D721Med (cell line): Measurements from ENCODE around the gene TMEM238.
"Not testable (repeated sequence)": the region's sequence is repeated elsewhere in the genome, so short reads cannot be mapped to it uniquely, and the experiment has no call there.

Experiments
- DNase-seq: peaks from one replicate; pipeline ENCODE4 v3.0.0; 2011; ENCODE audit warnings: low spot score; ENCODE audit not compliant: insufficient read length
- FAIRE-seq: peaks from 2 replicates; lab custom pipeline; 2011; peaks lifted over from hg19 to GRCh38; lab: Jason Lieb, UNC
- TF ChIP-seq, protein P1 (sequence below): IDR thresholded peaks from 2 replicates; pipeline ENCODE4 v1.5.1; 2012; ENCODE audit warnings: mild to moderate bottlenecking, control low read depth; ENCODE audit not compliant: insufficient read depth; ENCODE audit errors: missing control alignments

The TMEM238 gene

DNA sequence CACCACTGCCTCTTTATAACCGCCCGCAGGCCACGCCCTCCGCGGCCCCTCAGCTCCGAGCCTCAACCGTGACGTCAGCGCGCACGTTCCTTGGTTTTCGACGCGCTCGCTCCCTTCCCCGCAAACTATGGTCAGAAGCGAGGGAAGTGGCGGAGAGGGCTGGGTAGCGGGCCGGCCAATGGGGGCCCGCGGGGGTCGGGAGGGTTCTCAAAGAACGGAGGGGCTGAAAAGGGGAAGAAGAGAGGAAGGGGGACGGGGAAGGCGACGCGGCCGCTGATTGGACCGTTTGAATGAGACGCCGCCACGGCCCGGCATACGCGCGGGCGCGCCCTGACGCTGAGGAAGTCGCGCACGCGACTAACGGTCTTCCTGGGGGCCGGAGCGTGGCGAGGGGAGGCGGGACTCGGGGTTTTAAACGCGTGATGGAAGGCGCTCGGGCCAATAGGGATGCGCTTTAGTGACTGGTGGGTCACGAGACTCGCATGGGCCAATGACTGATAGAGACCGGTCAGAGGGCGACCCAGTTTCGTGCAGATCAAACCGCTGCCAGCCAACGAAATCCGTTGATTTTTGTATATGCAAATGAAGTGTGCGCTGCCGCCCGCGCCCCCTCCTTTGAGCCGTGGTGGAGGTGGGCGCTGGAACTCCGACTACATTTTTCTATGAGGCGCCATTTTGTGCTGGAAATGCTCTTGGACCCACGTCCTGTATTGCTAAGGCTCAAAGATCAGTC, 23.9 kb upstream of the TMEM238 start:
- no peak for FAIRE-seq
- DNase-seq, result peak; percentile 96
- TF ChIP-seq, protein P1, sequence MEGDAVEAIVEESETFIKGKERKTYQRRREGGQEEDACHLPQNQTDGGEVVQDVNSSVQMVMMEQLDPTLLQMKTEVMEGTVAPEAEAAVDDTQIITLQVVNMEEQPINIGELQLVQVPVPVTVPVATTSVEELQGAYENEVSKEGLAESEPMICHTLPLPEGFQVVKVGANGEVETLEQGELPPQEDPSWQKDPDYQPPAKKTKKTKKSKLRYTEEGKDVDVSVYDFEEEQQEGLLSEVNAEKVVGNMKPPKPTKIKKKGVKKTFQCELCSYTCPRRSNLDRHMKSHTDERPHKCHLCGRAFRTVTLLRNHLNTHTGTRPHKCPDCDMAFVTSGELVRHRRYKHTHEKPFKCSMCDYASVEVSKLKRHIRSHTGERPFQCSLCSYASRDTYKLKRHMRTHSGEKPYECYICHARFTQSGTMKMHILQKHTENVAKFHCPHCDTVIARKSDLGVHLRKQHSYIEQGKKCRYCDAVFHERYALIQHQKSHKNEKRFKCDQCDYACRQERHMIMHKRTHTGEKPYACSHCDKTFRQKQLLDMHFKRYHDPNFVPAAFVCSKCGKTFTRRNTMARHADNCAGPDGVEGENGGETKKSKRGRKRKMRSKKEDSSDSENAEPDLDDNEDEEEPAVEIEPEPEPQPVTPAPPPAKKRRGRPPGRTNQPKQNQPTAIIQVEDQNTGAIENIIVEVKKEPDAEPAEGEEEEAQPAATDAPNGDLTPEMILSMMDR, result no peak

DNA sequence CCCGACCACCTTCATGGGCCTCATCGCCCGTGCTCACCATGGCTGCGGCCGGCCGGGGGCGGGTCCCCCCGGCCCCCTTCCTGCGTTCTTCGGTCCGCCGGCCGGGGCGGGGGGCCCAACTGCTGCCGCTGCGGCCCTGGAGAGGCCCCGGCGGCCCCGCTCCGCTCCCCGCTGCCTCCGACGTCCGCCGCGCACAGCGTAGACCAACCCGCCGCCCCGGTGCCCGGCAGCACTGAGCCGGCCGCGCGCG, 23.4 kb upstream of the TMEM238 start, which contains the start of gene UBE2S:
TSS of gene UBE2S (minus strand) at position 239 of the 250 bp plus-strand sequence. CDS start at position 40, 199 bp downstream.
- FAIRE-seq, DNase-seq: not testable (repeated sequence)

DNA sequence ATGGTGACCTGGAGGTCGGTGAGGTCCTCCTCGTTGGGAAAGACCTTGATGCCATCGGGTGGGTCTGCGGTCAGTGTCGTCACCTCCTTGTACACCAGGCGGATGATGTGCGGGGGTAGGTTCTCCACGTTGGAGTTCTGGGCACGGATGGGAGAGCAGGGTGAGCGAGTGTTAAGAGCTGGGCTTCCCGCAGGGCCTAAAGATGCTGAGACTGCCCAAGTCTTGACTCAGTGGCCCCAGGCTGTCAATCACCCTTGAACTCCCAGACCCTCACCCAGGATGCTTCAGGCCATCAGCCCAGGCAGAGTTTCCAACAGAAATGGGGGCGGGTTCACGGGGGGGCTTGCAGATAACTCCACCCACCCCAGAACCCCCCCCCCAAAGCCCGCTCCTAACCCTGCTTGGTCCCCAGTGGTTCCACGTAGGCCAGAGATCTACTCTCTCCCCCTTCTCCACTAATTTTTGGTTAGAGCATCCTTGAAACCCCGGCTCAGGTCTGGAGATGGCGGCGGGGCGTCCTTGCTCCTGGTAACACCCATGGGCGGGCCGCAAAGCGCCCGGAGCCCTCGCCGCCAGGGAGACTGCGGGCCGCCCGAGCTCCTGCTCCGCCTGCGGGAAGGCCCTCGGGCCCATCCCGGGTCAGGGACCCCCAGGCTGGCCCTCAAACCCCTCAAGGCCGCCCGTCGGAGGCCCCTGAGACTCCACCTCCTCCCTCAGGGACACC, 22.9 kb upstream of the TMEM238 start:
- TF ChIP-seq, protein P1, result no peak
- FAIRE-seq (no peak), DNase-seq (no peak)

DNA sequence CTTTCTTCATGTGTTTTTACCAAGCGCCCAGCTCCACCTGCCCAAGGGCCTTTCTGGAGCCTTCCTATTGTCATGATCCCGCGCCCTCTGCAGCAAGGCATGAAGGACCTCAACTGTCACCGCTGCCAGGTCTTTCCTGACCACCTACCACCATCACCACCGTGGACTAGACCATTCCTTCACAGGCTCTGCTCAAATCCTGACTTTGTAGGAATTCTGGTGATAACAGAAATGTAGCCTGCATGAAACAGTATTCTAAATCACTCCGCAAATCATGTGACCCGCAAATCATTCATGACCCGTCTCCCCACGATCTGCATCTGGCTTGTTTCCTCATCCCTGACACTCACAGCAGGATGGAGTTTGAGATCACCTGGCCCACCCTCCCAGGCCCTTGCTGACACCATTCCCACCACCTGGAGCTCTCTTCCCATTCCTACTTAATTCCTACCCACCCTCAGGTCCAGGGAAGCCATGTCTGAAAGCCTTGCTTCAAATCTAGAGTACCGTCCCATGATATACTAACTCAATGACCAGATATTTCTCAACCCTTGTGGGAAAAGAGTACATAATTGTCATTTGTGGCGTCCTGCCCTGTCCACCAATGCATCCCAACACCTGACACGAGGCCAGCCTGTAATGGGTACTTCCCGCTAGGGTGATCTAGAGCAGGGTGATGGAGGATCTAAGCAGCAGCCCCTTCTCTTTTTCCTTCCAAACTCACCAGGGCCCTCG, 22.2 kb upstream of the TMEM238 start:
- FAIRE-seq (no peak), DNase-seq (no peak)
- TF ChIP-seq, protein P1, result no peak

DNA sequence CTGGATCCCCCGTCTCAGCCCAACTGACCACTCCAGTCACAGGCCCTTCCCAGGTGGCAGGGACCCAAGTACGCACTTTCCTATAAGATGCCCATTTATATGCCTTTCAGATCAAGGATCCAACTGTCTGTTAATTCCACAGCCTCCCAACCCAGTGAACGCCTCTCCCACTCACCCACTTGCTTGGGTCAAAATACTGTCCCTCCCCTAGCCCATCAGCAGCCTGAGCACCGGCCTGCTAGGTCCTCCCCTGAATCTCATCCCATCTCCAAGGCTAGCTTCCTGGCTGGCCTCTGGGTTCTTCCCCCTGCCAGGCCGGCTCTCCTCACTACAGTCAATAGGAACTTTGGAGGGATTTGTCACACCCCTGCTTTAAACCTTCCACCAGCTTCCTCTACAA, 21.5 kb upstream of the TMEM238 start:
- FAIRE-seq, result no peak
- DNase-seq, result no peak
- TF ChIP-seq, protein P1, result no peak

DNA sequence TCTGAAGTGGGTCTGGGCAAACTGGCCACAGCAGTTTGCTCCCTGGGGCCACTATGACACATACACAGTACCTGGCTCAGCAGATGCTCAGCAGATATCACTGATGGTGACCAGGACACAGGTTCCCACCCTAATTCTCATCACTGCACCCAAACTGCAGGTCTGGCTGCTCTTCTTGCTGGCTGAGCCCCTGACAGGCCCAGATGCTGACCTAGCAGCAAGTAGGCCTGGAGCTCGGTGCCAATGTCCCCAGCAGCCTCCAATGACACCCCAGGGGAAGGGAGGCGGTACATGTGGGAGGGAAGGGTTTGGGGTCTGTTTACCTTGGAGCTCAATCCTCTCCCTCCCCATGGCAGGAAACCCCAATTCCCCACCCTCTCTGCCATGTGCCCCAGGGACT, 18.4 kb upstream of the TMEM238 start:
- TF ChIP-seq, protein P1, result no peak
- DNase-seq (no peak), FAIRE-seq (no peak)

DNA sequence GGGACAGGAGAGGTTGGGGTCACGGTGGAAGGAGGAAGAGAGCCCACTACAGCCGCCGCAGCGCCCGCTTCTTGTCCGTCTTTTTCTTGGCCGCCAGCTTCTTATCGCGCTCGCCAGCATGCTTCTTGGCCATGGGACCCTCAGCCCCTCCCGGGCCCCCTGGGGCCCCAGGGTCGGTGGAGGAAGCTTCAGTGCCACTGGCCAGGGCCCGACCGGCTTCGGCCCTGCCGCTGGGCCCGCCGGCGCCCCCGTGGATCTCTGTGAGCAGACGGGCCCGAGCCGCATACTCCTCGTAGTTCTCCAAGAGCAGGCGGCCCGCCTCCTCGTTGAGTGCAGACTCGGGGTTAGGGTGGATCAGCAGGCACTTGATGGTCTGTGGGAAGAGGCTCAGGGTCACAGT, 17.3 kb upstream of the TMEM238 start:
- FAIRE-seq, DNase-seq: not testable (repeated sequence)
